ENCODE data around the gene ZNF570.

The ZNF570 gene

DNA sequence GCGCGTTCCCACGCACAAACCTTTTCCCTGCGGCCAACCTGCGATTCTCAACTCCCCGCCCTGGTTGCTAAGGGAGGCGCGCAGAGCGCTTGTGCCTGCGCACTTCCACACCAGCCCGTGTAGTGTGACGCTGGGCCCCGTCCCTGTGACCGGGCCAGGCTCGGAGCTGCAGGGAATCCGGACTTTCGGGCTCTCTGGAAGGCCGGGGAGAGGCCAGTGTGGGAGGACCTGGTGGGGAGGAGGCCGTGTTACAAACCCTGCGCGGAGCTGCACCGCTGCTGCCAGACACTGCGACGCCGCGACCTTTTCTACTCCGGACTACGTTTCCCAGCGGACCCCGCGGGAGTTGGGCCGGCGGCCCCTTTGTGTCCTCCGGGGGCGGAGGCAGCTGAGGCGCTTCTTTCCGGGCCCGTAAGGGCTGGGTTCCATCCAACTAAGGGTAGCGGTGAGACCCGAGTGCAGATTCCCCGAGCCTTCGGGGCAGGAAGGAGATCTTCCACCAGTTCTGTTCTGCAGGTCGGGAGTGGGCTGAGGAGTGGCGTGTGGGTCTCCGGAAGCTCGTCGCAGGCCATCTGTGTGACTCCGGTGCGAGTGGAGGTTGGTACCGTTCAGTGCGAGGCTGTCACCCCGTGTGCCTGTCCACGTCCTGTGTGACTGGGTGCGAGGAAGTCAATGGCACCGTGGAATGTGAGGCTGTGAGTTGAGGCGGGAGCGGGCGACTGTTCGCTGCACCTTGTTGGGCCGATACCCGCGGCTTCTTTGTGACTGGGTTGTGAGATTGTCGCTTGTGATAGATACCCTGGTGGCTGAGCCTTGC lies at the start of gene ZNF570:
Gene ZNF570, plus strand, starts transcription at position 396 of the 817 bp plus-strand sequence. CDS start 999 bp downstream, outside the sequence.
- TF ChIP-seq ZFX (IDR thresholded peaks at IDR 0.05), result peak; percentile 46; the same call in 1 of the 2 replicates
- TF ChIP-seq, protein P1, sequence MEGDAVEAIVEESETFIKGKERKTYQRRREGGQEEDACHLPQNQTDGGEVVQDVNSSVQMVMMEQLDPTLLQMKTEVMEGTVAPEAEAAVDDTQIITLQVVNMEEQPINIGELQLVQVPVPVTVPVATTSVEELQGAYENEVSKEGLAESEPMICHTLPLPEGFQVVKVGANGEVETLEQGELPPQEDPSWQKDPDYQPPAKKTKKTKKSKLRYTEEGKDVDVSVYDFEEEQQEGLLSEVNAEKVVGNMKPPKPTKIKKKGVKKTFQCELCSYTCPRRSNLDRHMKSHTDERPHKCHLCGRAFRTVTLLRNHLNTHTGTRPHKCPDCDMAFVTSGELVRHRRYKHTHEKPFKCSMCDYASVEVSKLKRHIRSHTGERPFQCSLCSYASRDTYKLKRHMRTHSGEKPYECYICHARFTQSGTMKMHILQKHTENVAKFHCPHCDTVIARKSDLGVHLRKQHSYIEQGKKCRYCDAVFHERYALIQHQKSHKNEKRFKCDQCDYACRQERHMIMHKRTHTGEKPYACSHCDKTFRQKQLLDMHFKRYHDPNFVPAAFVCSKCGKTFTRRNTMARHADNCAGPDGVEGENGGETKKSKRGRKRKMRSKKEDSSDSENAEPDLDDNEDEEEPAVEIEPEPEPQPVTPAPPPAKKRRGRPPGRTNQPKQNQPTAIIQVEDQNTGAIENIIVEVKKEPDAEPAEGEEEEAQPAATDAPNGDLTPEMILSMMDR (conservative IDR thresholded peaks at IDR 0.05), result no peak
- peak within 1 kb of the TSS; percentile 49 for H3K27ac ChIP-seq

GRCh38 chr19:37452500-37453245 lies 16.5 kb upstream of the ZNF570 start:
- no peak overlapping the region for H3K27ac ChIP-seq
- no peak for TF ChIP-seq ZFX (IDR thresholded peaks at IDR 0.05)
- TF ChIP-seq, protein P1 (conservative IDR thresholded peaks at IDR 0.05), result no peak

DNA sequence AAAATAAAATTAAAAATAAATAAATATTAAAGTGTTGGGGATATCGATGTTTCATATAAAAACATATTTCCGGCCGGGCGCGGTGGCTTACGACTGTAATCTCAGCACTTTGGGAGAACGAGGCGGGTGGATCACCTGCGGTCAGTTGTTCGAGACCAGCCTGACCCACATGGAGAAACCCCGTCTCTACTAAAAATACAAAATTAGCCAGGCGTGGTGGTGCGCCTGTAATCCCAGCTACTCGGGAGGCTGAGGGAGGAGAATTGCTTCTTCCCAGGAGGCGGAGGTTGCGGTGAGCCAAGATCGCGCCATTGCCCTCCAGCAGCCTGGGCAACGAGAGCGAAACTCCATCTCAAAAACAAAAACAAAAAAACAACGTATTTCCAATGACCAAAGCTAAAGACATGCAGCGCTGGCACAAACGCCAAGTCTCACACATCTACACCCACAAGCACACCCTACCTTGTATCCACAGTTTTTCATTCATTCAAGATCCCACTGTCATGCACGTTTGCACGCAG lies 2.8 kb upstream of the ZNF570 start:
- TF ChIP-seq, protein P1 (conservative IDR thresholded peaks at IDR 0.05), result no peak
- no peak for TF ChIP-seq ZFX (IDR thresholded peaks at IDR 0.05)
- peak overlapping the region; percentile 64 for H3K27ac ChIP-seq

DNA sequence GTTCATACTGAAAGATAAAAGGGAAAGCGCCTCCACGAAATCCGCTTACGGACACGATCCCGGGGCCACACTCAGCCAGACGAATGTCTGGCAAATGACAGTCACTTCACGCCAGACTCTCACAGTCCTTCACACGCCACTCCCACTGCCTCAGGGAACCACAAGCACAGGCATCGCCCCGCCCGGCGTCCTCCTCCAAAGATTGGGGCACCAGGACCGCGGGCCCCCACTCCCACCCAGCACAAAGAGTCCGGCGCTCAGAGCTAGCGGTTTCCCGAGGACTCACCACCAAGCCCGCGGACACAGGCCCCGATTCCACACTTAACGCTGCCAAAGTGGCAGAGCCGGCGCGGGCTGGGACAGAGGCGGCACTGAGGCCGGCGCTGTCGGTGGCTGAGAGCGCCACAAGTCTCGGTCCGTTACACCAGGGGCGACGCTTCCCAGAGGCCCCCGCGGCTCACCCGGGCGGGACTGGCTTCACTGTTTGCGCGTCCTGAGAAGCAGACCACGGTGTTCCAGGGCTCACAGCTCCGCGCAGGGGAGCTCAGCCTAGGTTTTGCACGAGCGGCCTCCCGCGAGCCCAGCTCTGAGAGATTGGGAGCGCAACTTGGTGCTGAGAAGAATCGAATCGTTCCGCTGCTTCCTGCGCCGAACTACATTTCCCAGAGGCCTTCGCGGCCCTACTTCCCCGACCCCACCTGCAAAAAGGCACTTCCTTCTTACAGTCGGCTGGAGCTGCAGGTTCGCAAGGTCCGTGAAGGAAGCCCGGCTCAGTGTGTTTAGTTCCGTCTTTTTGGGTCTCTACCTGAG lies 2.2 kb upstream of the ZNF570 start, which contains the start of gene ZNF569:
Gene ZNF569, minus strand, starts transcription at position 647 of the 810 bp plus-strand sequence. CDS start 22,523 bp downstream, outside the sequence.
- TF ChIP-seq, protein P1 (conservative IDR thresholded peaks at IDR 0.05), result no peak
- TF ChIP-seq ZFX (IDR thresholded peaks at IDR 0.05), result peak; percentile 70
- peak within 1 kb of the TSS; percentile 64 for H3K27ac ChIP-seq

GRCh38 chr19:37467608-37468090 lies 1.5 kb upstream of the ZNF570 start:
- H3K27ac ChIP-seq, result peak overlapping the region; percentile 64
- TF ChIP-seq ZFX (IDR thresholded peaks at IDR 0.05), result no peak
- TF ChIP-seq, protein P1 (conservative IDR thresholded peaks at IDR 0.05), result no peak

- TF ChIP-seq ZFX (IDR thresholded peaks at IDR 0.05), result no peak
- TF ChIP-seq, protein P1 (conservative IDR thresholded peaks at IDR 0.05), result no peak
Measured at GRCh38 chr19:37470216-37470615, 1.1 kb downstream of the ZNF570 start.

More at GRCh38 chr19:37470216-37470615, 1.1 kb downstream of the ZNF570 start:
- no peak overlapping the region for H3K27ac ChIP-seq
